Adrenal gland (tissue), 5 donors: ENCODE measurements around the gene MAT2B.

ENCODE experiments used
- POLR2A ChIP-seq, 2 donors: fragments of 450-650 bp; IDR thresholded peaks; one replicate each; pipeline ENCODE4 v1.6.1; 2017; ENCODE audit warnings: antibody characterized with exemption in 2 of 2, mild to moderate bottlenecking in 2 of 2, moderate library complexity in 1 of 2
- TF ChIP-seq, protein P1 (sequence below), 6 experiments: fragments of 450-650 bp in 4 of 6; fragments of 200-600 bp in 2 of 6; sonication (generic) in 1 of 6; IDR thresholded peaks; 1 replicate in 5 of 6; 2 replicates in 1 of 6; pipeline versions ENCODE4 v1.5.1 to v1.8.0; 2016 to 2021; ENCODE audit warnings: antibody characterized with exemption in 6 of 6, mild to moderate bottlenecking in 2 of 6, moderate library complexity in 1 of 6
- donor health status: DM: no; HTN: no; CAD: no.

DNA sequence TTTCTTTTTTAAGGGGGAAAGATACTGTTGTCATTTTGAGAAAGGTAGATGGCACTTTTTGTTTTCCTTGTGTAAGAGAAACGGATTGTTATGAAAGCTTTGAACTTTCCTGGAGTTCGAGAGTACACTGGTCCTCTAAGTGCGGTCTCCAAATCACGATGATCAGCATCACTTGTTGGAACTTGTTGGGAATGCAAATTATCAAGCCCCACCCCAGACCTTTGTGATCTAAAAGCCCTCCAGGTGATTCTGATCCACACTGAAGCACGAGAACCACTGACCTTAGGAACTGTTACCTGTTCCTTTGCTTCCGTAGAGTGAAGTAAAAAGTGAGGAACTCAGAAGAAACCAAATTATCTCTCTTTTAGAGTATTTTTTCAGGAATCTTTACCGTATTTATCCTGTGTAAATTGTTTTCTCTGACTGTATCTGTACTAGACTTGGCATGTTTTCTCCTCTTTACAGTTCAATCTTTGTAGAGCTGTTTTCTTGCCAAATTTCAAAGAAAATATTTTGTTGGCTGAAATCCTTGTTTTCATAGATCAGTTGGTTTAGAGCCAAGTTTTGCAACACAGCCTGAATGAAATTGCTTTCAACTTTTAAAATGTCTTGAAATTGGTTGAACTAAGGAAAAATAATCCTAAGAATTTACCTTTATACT, 4.0 kb downstream of the MAT2B start:
- TF ChIP-seq, protein P1, sequence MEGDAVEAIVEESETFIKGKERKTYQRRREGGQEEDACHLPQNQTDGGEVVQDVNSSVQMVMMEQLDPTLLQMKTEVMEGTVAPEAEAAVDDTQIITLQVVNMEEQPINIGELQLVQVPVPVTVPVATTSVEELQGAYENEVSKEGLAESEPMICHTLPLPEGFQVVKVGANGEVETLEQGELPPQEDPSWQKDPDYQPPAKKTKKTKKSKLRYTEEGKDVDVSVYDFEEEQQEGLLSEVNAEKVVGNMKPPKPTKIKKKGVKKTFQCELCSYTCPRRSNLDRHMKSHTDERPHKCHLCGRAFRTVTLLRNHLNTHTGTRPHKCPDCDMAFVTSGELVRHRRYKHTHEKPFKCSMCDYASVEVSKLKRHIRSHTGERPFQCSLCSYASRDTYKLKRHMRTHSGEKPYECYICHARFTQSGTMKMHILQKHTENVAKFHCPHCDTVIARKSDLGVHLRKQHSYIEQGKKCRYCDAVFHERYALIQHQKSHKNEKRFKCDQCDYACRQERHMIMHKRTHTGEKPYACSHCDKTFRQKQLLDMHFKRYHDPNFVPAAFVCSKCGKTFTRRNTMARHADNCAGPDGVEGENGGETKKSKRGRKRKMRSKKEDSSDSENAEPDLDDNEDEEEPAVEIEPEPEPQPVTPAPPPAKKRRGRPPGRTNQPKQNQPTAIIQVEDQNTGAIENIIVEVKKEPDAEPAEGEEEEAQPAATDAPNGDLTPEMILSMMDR (IDR thresholded peaks at IDR 0.05): no peak
- TF ChIP-seq POLR2A (IDR thresholded peaks at IDR 0.05): no peak
